ENCODE data around the gene KIF12. TPM values are rescaled to one million over a fixed set of nuclear protein-coding genes. Genes with fewer than 3 reads are reported as not detected.

KIF12 gene
- total RNA-seq, 1 experiment from 2014 or later: 6.3 TPM

DNA sequence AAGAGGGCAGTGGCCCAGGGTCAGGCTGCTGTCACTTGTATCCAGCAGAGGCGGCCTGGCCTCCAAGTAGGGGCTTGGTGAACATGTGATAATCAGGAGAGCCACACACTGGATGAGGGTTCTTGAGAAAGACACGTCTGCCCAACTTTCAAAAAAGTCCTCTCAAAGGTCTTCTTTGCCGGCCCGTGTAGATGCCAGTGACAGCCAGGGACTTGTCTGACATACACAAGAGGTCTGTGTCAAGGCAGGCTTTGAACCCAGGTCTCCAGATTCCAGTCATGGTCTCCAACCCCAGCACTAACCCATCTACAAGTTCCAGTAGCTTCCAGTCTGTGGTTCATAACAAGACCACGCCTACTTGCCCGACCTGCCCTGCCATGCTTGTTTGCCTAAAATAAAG, 13.1 kb downstream of the KIF12 start:
- Histone ChIP-seq H3K9me3 (ENCODE audit: low read length) (no peaks in the 10 kb centered on the region), H3K79me2 (ENCODE audit: low read length) (no peaks in the 10 kb centered on the region), H3F3A (ENCODE audit: low read length, unreplicated experiment) (no peaks in the 10 kb centered on the region), H3K4me3 (ENCODE audit: low read length) (no peak overlapping the region), H4K20me1 (ENCODE audit: low read length) (no peaks in the 10 kb centered on the region), H3K9ac (ENCODE audit: low read length) (no peak overlapping the region), H3K4me1 (ENCODE audit: insufficient read depth, low read length) (peaks cover 2% of the 10 kb centered on the region; the same call in 1 of the 2 replicates), H3K36me3 (ENCODE audit: low read depth, low read length) (no peaks in the 10 kb centered on the region), H3K27ac (ENCODE audit: low read length) (no peak overlapping the region), H2AFZ (ENCODE audit: low read length) (no peak overlapping the region), H3K27me3 (ENCODE audit: low read length) (no peaks in the 10 kb centered on the region), H3K9me2 (replicated peaks; ENCODE audit: low read length) (no peaks in the 10 kb centered on the region), H3K4me2 (ENCODE audit: low read length) (no peak overlapping the region)
- peak; percentile 18 for DNase-seq
- intact Hi-C loops (cut with micrococcal nuclease): no loop called here
- no TSS peak for BruUV-seq (replicated peaks)
- no peak for ATAC-seq
- TF ChIP-seq EZH2 (IDR thresholded peaks at IDR 0.05; ENCODE audit: low read length, unreplicated experiment) (no peak), EZH2phosphoT487 (IDR thresholded peaks at IDR 0.05; ENCODE audit: borderline replicate concordance, low read length) (no peak)
- ChIA-PET POLR2A (ENCODE audit: unreplicated experiment) (no interaction called here), CTCF (no interaction called here)

DNA sequence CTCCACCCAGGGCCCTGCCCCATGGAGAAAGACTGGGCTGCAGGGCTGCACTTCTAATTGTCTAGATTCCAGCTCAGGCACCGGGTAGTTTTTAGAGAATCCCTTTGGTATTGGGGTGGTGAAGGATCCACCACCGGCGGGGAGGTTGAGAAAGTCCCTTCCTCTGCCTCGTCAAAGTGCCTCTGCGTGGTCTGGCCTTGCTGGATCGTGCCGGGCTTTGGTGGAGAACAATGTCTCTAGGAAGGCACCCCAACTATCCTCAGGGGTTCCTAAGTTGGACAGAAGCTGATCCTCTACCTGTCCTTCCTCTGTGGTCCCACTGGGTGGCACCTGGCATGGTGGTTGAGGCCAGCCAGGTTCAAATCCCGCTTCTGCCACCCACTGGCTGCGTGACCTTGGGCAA, 13.7 kb downstream of the KIF12 start:
- Histone ChIP-seq H2AFZ (ENCODE audit: low read length) (no peak overlapping the region), H3K4me1 (ENCODE audit: insufficient read depth, low read length) (peaks cover 8% of the 10 kb centered on the region), H3K4me2 (ENCODE audit: low read length) (no peak overlapping the region), H3K36me3 (ENCODE audit: low read depth, low read length) (no peaks in the 10 kb centered on the region), H3K9me3 (ENCODE audit: low read length) (no peaks in the 10 kb centered on the region), H3K79me2 (ENCODE audit: low read length) (no peaks in the 10 kb centered on the region), H4K20me1 (ENCODE audit: low read length) (no peaks in the 10 kb centered on the region), H3K4me3 (ENCODE audit: low read length) (no peak overlapping the region), H3K27me3 (ENCODE audit: low read length) (no peaks in the 10 kb centered on the region), H3K27ac (ENCODE audit: low read length) (no peak overlapping the region), H3K9me2 (replicated peaks; ENCODE audit: low read length) (no peaks in the 10 kb centered on the region), H3K9ac (ENCODE audit: low read length) (no peak overlapping the region), H3F3A (ENCODE audit: low read length, unreplicated experiment) (no peaks in the 10 kb centered on the region)
- intact Hi-C loops (cut with micrococcal nuclease): no loop called here
- CTCF ChIA-PET: no interaction called here
- TF ChIP-seq EZH2 (IDR thresholded peaks at IDR 0.05; ENCODE audit: low read length, unreplicated experiment) (no peak), EZH2phosphoT487 (IDR thresholded peaks at IDR 0.05; ENCODE audit: borderline replicate concordance, low read length) (no peak)
- TF ChIP-seq, protein P1, sequence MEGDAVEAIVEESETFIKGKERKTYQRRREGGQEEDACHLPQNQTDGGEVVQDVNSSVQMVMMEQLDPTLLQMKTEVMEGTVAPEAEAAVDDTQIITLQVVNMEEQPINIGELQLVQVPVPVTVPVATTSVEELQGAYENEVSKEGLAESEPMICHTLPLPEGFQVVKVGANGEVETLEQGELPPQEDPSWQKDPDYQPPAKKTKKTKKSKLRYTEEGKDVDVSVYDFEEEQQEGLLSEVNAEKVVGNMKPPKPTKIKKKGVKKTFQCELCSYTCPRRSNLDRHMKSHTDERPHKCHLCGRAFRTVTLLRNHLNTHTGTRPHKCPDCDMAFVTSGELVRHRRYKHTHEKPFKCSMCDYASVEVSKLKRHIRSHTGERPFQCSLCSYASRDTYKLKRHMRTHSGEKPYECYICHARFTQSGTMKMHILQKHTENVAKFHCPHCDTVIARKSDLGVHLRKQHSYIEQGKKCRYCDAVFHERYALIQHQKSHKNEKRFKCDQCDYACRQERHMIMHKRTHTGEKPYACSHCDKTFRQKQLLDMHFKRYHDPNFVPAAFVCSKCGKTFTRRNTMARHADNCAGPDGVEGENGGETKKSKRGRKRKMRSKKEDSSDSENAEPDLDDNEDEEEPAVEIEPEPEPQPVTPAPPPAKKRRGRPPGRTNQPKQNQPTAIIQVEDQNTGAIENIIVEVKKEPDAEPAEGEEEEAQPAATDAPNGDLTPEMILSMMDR (conservative IDR thresholded peaks at IDR 0.05; ENCODE audit: low read depth, low read length): no peak
- no TSS peak for BruUV-seq (replicated peaks)
- DNase-seq: no peak
- POLR2A ChIA-PET (ENCODE audit: unreplicated experiment): no interaction called here
- ATAC-seq: no peak

DNA sequence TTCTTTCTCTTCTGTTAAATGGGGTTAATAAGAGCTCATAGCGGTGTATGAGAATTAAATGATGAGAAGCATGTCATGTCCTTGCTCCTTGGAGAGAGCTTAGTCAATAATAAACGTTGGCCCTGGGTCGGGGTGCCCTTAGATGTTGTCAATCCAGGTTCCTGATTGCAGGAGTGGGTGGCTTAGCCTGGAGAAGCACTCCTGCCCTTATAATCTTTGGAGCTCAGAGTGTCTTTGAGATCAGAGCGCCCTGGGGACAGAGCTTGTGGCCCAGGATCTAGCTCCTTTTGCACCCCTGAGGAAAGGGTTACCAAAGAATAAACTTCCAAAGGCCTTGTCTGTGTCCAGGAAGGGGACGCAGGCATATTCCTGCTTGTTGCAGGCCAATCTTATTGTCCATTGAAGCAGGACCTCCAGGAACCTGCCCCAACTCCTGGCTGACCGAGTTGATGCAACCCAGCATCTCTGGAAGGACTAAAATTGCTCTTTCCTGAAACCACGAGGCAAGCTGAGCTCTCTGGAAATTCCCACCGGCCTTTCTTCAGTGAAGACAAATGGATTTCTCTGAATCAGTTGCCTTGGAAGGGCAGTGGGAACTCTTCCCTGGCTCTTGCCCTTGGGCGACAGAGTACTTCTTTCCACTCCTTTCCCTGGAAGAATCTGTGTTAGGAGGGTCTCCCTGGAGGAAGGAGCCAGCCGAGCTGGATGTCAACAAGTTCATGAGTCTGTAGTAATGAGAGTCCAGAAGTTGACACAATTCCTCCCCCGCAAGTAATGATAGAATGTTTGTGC, 14.6 kb downstream of the KIF12 start:
- Histone ChIP-seq H3K4me2 (ENCODE audit: low read length) (no peak overlapping the region), H3K9me3 (ENCODE audit: low read length) (no peaks in the 10 kb centered on the region), H3F3A (ENCODE audit: low read length, unreplicated experiment) (no peaks in the 10 kb centered on the region), H3K4me3 (ENCODE audit: low read length) (no peak overlapping the region), H3K9ac (ENCODE audit: low read length) (no peak overlapping the region), H4K20me1 (ENCODE audit: low read length) (no peaks in the 10 kb centered on the region), H3K36me3 (ENCODE audit: low read depth, low read length) (no peaks in the 10 kb centered on the region), H3K79me2 (ENCODE audit: low read length) (no peaks in the 10 kb centered on the region), H2AFZ (ENCODE audit: low read length) (no peak overlapping the region), H3K9me2 (replicated peaks; ENCODE audit: low read length) (no peaks in the 10 kb centered on the region), H3K4me1 (ENCODE audit: insufficient read depth, low read length) (peaks cover 11% of the 10 kb centered on the region), H3K27ac (ENCODE audit: low read length) (no peak overlapping the region), H3K27me3 (ENCODE audit: low read length) (no peaks in the 10 kb centered on the region)
- ChIA-PET CTCF (no interaction called here), POLR2A (ENCODE audit: unreplicated experiment) (no interaction called here)
- ATAC-seq (no peak), DNase-seq (no peak)
- intact Hi-C loops (cut with micrococcal nuclease): no loop called here
- TF ChIP-seq, protein P1 (conservative IDR thresholded peaks at IDR 0.05; ENCODE audit: low read depth, low read length): no peak
- no peak for TF ChIP-seq EZH2phosphoT487 (IDR thresholded peaks at IDR 0.05; ENCODE audit: borderline replicate concordance, low read length)
- TF ChIP-seq EZH2 (IDR thresholded peaks at IDR 0.05; ENCODE audit: low read length, unreplicated experiment): no peak
- BruUV-seq (replicated peaks): no TSS peak

All from PC-3 (cell line).